NCI-H748 treated with DMSO at 0.1 percent for 48 hours (cell line): ENCODE results near the gene SLC29A4.
A peak's percentile ranks its signal among the peaks of the same experiment; 100 is the strongest.
"Not testable (repeated sequence)": the region's sequence is repeated elsewhere in the genome, so short reads cannot be mapped to it uniquely, and the experiment has no call there.

Experiments used
- DNase-seq: peaks from one replicate; lab custom pipeline; 2025; lab: John Stamatoyannopoulos, UW

The SLC29A4 gene

DNA sequence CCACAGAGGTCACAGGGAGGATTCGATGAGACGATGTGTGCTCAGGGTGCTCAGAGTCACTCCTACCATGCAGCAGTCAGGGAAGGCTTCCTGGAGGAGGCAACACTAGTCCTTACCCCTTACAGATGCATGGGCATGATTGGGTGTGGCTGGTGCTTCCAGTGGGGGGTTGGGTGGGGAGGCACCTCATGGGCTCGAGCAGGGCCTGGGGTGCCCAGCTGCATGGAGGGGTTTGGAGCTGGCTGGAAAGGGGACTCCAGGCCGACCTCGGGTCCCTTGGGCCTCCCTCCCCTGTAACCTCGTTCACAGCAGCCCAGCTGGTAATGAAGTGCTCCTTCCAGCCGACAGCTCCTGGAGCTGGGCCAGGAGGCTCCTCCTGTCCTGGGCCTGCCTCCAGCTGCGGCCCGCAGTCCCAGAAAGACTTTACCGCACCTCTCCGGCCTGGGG is 7.7 kb upstream of the SLC29A4 start:
- not testable (repeated sequence) for DNase-seq

DNA sequence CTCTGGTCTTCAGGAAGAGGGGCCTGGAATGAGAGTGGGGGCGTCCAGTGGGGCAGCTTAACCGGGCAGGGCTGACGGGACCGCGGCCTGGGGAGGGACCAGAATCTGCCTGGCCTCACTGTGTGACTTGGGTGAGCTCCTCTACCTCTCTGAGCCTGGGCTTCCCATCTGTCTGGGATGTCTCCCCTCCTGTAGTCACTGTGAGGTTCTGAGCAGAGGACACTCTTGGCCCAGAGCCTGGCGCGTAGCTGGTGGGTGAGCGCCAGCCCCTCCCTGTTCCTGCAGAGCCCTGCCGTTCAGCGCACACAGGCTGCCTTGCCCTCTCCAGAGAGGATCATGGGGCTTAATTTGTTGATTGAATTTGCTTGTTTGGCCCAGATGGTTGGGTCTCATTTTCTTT is 7.2 kb upstream of the SLC29A4 start:
- DNase-seq, result not testable (repeated sequence)

DNA sequence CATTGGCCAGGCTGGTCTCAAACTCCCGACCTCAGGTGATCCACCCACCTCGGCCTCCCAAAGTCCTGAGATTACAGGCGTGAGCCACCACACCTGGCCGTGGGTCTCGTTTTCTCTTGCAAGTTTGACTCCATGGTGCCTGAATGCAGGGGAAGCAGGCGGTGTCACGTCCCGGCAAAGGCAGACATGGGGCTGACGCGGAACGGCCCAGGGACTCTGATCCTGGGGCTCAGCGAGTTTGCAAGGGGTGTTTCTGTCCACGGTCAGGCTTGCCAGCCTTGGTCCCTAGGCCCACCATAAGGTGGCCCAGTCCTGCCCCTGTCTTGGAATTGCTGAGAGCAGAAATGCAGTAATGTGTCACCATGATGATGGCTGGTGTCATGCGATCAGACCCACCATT is 6.6 kb upstream of the SLC29A4 start:
- not testable (repeated sequence) for DNase-seq

DNA sequence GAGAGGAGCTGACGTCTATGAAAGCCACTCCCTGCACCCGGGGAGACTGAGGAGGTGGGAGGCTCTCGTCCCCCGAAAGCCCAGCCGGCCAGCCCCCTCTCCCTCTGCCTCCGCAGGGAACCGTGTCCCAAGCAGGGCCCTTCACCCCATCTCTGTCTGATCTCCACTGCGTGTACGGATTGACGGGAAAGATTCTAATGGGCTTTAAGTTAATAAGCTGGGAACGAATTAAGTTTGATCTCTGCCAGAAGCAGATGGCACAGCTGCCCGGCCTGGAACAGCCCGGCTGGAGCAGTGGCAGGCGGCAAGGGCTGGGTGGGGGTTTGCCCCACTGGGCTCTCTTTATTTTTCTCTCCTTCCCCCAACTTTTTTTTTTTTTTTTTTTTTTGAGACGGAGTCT is 6.1 kb upstream of the SLC29A4 start:
- DNase-seq, result no peak

DNA sequence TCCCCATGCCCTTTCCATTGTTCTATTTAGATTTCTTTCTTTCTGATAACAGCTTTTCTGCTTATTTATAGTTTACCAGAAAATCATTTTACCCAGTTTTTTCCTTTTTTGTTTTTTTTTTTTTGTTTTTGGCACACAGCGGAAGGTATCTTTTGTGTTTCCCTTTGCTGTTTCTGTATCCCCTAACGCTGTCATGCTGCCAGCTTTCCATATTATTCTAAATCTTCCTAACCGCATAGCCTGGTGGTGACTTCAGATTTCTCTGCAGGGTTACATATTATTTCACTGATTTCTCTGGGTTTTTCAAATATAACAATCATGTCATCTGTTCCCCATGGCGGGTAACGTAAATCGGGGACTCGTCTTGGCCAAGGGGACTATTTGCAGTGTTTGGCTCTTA is 4.0 kb upstream of the SLC29A4 start:
- DNase-seq, result no peak

DNA sequence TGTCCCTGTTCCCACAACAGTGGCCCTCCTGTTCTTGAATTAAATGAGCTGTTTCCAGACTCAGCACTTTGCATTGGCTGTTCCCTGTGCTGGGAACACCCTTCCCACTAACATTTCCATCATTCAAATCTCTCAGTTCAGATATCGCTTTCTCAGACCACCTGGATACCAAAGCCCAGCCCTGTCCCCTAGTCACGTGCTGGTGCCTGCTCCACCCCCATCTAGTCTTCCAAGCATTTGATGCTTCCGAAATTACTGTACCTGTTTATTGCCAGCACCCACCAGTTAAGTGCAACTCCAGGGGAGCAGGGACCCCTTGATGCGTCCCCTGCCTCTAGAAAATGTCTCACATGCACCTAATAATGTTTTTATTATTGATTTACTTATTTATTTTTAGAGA is 3.0 kb upstream of the SLC29A4 start:
- no peak for DNase-seq

DNA sequence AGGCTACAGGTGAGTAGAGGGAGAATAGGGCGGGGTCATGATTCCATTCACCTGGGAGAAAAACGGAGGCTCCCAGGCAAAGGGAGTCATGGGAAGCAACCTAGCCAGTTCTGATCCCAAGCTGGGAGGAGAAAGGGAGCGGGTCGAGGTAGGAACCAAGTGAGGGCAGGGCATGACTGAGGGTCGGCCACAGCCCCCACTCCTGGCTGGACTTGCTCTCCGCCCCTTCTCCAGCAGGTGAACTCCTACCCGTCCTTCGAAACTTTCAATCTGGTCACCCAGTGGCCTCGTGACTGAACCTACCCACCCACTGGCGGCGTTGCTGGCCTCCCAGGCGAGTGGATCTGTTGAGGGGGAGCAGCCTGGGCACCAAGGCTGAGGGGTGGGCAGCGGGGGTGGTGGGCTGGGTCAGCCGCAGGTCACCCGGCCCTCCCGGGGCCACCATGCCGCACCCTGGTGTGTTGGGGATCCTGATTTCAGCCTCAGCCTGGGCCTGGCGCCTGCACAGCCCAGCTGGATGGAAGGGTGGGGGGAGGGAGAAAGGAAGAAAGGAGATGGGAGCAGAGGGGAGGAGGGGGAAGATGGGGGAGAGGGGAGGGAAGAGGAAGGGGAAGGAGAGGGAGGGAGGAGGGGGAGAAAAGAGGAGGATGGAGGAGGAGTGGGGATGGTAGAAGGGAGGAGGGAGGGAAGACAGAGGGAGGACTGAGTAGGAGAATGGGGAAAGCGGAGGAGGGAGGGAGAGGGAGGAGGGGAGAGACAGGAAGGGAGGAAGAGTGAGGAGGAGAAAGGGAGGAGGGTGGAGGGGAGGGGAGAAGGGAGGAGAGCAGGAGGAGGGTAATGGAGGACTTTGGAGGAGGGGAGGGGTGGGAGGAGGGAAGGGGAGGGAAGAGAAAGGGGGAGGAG is 894 bp upstream of the SLC29A4 start:
- not testable (repeated sequence) for DNase-seq

DNA sequence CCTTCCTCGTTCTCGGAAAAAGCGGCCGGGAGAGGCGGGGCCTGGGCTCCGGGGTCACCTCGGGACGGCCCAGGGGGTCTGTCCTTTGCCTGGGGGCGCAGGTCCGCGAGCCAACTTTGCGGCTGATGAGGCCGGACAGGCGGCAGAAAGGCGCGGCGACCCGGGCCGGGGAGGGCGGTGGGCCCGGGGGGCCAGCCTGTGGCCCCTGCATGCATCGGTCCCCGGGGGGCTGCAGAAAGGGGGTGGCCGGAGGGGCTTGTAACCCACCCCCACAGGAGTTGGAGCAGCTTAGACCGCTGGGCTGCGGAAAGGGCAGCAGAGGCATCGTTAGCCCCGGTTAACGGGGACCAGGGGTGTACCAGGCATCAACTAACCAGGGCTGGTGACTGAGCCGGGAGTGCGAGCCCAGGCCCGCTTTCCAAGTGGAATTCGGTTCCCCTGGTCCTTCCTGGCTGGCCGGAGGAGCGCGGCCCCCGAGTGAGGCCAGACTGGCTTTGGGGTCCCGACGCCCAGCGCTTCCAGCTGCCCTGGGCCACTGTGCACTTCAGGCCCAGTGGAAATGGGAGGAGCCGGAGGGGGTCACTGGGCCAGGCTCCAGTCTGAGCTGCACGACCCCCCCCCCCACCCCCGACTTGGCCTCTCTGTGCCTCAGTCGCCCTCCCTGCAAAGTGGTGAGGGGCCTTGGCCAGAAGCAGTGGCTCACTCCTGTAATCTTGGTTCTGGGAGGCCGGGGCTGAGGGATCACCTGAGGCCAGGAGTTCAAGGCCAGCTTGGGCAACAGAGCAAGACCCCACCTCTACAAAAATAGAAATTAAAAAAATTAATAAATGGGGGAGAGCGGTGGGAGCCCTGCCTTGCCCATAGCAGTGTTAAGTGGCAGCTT is 919 bp downstream of the SLC29A4 start:
- no peak for DNase-seq

DNA sequence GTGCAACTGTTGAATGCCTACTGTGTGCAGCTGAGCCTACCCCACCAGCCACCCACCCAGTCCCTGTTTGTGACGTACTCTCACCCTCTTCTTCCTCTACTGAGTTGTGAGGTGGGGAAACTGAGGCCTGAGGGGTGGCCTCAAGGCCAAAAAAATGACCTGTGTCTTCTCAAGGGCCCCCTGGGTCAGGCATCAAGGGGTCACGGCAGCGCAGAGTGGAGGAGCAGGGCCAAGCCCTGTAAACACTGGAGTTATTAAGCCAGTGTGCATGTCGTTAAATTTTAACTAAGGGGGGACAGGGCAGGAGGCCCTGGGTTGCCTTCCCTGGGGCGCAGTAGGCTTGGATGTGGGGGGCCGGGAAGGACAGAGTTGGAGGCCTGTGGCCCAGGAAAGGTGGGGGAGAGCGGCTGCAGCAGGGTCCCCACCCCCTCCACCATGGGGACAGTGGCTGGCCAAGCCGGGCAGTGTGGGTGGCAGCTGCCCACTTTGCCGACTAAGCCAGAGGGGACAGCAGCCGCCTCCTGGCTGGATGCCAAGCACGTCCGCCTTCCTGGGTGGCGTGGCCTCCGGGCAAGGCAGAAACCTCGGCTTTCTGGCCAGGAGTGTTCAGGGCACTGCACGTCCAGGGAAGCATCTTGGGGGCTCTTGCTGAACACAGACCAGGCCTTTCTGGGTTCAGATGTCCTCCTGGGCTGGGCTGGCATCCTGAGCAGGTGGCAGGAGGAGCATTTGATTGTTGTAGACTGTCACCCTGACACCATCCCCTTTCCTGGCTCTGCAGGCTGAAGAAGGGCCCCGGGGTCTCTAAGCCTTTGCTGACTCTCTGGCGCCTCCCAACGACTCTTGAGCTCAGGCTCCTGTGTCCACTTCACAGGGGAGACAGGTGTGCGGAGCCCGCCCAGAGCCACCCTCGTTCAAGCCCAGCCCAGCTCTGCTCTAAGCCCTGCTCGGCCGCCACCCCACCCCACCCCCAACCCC is 1.9 kb downstream of the SLC29A4 start:
- peak; percentile 76 for DNase-seq

DNA sequence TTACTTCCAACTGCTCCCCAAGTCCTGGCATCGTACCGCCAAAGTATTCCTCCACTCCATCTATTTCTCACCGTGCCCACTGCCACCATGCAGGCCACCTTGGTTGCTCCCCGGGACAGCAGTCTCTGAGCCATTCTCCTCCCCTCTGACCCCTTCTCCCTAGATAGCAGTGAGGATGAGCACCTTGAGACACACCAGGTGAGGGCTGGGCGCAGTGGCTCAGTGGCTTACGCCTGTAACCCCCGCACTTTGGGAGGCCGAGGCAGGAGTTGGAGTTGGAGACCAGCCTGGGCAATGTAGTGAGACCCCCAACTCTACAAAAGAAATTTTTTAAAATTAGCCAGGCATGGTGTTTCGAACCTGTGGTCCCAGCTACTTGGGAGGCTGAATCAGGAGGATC is 4.2 kb downstream of the SLC29A4 start:
- no peak for DNase-seq

DNA sequence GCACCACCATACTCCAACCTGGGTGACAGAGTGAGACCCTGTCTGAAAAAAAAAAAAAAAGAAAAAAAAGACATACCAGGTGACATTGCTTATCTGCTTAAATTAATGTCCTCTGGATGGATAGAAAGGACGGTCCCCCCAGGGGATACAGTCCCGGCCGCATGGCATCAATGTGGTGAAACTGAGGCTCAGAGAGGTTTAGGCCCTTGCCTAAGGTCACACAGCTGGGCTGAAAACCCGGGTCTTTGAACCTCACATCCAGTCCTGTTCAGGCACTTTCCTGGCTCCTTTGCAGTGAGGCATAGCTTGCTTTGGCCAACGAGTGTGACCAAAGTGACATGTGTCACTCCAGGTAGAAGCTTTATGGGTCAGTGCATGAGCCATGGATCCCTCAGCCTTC is 4.6 kb downstream of the SLC29A4 start:
- DNase-seq, result not testable (repeated sequence)

DNA sequence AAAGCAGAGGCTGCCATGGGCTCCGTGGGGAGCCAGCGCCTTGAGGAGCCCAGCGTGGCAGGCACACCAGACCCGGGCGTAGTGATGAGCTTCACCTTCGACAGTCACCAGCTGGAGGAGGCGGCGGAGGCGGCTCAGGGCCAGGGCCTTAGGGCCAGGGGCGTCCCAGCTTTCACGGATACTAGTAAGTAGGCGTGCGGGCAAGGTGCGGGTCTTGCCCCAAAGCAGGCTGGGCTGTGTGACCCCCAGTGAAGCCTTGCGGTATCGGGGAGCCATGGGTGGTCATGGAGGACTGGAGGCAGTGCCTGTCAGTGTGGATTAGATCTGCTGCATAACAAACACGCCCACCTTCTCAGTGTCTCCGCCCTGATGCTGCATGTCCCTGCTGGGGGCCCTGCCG is 5.1 kb downstream of the SLC29A4 start:
- no peak for DNase-seq

DNA sequence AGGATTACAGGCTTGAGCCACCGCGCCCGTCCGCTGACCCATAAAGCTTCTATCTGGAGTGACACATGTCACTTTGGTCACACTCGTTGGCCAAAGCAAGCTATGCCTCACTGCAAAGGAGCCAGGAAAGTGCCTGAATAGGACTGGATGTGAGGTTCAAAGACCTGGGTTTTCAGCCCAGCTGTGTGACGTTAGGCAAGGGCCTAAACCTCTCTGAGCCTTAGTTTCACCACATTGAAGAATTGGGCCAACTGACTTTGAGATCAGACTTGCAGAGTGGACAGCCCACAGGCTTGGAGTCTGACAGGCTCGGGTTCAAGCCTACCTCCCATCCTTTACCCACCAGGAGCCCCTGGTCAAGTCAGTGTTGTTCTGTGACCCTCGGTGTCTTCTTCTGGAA is 5.8 kb downstream of the SLC29A4 start:
- DNase-seq, result not testable (repeated sequence)

DNA sequence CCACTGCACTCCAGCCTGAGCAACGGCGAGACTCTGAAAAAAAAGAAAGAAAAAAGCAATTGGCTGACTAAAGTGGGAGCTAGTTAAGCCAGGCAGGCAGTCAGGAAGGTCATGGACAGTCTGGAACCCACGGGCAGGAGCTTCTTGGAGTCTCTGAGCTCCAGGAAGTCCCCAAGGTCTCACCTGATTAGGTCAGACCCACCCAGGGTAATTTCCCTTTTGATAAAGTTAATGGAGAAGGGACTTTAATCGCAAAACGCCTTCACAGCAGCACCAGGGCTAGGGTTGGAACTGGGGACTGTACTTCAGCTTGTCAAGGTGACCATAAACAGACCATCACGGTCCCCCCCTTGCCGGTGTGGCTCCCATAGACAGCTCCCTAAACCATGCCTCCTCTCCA is 6.6 kb downstream of the SLC29A4 start:
- no peak for DNase-seq

DNA sequence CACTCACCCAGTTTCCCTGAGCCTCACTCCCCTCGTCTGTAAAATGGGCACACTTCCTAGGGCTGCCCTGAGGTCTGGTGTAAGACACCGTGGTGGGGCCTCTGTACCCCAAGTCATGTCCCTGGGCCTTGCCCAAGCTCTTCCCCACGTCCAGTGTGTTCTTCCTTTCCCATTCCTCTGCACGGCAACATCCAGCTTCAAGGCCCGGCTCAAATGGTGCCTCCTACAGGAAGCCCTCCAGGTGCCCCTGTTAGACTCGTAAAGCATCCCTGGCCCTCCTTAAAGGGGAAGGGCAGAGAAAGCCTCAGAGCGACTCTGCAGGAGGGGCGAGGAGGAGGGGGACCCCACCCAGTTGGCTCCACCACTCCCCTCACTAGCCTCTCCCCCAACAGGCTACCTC is 8.6 kb downstream of the SLC29A4 start:
- no peak for DNase-seq

DNA sequence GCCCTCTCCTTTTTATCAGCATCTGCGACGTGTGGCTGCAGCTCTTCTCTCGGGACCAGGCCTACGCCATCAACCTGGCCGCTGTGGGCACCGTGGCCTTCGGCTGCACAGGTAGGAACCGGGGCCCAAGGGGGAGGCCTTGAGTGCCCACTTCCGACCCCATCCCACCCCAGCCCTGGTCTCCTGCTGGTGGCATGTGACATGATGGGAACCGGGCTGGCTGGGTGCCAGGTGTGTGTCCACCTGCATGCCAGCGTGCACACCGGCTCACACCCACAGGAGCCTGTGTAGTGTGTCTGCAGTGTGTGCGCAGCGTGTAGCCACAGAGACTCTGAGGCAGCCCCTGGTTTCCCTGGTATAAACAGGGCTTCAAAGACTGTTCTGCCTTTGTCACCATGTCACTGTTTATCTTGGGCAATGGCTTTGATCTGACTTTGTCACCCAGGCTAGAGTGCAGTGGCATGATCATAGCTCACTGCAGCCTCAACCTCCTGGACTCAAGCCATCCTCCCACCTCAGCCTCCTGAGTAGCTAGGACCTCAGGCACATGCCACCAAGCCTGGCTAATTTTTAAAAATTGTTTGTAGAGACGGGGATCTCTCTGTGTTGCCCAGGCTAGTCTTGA is 9.1 kb downstream of the SLC29A4 start:
- DNase-seq, result not testable (repeated sequence)

DNA sequence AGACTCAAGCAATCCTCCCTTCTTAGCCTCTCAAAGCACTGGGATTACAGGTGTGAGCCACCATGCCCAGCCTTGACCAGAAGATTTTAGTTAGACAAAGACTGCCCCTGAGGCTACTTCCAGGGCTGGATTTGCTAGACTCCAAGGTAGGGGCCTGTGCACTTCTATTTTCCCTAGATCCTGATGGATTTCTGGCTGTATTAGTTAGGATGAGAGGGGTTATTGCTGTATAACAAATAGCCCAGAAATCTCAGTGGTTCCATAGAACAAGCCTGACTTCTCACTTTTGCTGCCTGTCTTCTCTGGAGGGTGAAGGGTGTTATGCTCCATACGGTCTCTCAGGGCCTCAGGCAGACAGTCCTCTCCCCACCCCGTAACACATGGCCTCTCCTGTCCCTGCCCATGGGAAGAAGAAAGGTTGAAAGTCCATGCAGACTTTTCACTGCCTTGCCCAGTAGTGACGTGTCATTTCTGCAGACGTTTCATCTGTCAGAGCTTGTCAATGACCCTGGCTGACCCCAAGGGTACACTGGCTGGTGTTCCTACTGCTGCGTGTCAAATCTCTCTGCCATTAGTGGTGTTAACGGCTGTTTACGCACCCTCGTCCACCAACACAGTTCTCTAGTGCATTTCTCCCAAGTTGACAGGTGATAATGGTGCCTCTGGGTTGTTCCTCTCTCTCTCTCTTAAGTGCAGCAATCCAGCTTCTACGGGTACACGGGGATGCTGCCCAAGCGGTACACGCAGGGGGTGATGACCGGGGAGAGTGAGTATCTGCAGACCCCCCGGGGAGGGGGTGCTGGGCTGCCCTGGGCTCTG is 11.6 kb downstream of the SLC29A4 start:
- DNase-seq, result no peak

DNA sequence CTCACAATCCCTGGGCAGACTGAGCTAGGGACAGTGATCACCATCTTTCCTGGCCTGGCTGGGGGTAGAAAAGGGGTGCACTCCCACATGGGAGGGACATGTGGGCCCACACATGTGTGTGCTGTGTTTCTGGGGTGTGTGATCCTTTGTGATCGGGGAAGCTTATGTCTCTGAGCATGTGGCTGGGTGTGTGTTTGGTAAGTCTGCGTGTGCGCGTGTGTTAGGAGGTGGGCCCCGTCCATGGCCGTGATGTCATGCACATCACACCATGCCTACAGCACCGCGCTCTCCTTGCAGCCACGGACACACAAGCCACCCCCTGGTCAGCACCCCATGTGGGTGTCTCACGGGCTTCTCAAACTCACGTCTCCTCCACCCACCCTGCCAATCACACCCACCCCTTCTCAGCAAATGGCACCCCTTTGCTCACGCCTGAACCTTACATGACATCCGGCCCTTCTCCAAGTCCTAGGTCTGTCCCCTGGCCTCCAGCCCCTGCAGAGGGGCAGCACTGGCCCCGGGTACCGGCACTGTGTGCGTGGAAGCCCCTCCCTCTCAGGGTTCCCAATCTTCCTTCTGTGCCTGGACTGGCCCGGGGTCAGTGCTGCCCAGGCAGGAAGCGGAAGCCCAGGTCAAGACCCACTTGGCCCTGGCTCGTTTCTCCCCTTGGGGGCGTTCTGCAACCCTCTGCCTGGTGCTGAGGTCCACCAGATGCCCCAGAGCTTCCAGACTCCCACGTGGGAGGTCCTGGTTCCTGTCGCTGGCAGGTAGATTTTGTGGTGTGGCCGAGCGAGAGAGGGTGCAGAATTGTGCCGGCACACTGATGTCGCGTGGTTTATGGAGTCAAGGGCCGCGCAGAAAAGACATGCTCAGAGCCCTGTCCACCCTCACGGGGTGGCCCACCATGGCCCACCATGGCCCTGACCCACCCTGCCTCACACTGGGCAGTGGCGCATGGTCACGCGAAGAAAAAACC is 12.6 kb downstream of the SLC29A4 start:
- DNase-seq, result no peak

DNA sequence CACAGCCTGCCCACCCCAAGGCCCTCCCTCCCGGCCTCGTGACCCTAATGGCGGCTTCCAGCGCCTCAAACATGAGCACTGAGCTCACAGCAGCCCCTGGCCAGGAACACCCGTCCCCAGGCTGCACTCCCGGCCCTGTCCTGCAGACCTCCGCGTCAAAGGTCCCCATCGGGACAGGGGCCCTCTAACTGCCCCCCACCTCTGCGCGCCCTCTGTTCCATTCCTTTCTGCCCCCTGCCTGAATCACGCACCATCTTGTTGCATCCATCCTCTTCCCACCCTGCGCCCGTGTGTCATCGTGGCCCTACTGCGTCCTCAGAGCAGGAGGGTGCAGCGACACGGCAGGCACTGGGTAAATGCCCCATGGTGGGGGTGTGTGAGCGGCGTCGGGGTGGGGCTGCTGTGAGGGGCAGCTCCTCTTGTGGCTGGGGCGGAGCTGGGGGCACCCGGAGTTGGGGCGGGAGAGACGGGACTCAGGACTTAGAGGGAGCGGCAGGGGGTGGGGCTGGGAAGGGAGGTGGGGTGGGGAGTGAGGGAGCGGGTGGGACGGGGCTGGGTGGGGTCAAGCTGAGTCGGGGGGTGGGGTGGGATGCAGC is 13.4 kb downstream of the SLC29A4 start:
- no peak for DNase-seq
